HepG2 (cell line): ENCODE data around the gene CRTAC1. TPM values are rescaled to one million over a fixed set of nuclear protein-coding genes. Genes with fewer than 3 reads are reported as not detected.
A peak's percentile ranks its signal among the peaks of the same experiment; 100 is the strongest.

Experiments
- CTCF ChIP-seq: sonication (generic); formaldehyde crosslinking; IDR thresholded peaks from 2 replicates; pipeline ENCODE4 v1.5.0; 2020; ENCODE audit warnings: mild to moderate bottlenecking, missing genetic modification reagents, moderate library complexity
- KDM5B ChIP-seq: sonication (generic); formaldehyde crosslinking; IDR thresholded peaks from 2 replicates; pipeline ENCODE4 v1.4.0; 2020; ENCODE audit warnings: missing genetic modification reagents, mild to moderate bottlenecking, borderline replicate concordance
- KLF15 ChIP-seq: sonication (generic); formaldehyde crosslinking; IDR thresholded peaks from 2 replicates; pipeline ENCODE4 v1.8.1; 2023; ENCODE audit warnings: borderline replicate concordance, mild to moderate bottlenecking, inconsistent platforms, missing genetic modification reagents, mixed read lengths
- MAF1 ChIP-seq: sonication (generic); formaldehyde crosslinking; IDR thresholded peaks from 2 replicates; pipeline ENCODE4 v1.5.0; 2020; ENCODE audit warnings: missing genetic modification reagents, borderline replicate concordance
- MXI1 ChIP-seq: IDR thresholded peaks from 3 replicates; pipeline ENCODE4 v1.6.1; 2012; ENCODE audit warnings: low read depth, low read length, inconsistent platforms, borderline replicate concordance
- PHF8 ChIP-seq: sonication (generic); formaldehyde crosslinking; IDR thresholded peaks from 2 replicates; pipeline ENCODE4 v1.5.0; 2020; ENCODE audit warnings: missing genetic modification reagents
- RAD21 ChIP-seq: fragments of 450-650 bp; formaldehyde crosslinking; IDR thresholded peaks from 2 replicates; pipeline ENCODE4 v1.5.0; 2020; ENCODE audit warnings: mild to moderate bottlenecking
- ZFP62 ChIP-seq: sonication (generic); formaldehyde crosslinking; IDR thresholded peaks from 2 replicates; pipeline ENCODE4 v1.4.0; 2020; ENCODE audit warnings: missing genetic modification reagents
- ZNF496 ChIP-seq: sonication (generic); formaldehyde crosslinking; IDR thresholded peaks from 2 replicates; pipeline ENCODE4 v1.8.1; 2023; ENCODE audit warnings: mild to moderate bottlenecking, moderate library complexity, missing genetic modification reagents; ENCODE audit not compliant: insufficient replicate concordance
- ZSCAN31 ChIP-seq: sonication (generic); formaldehyde crosslinking; IDR thresholded peaks from 2 replicates; pipeline ENCODE4 v1.5.0; 2020; ENCODE audit warnings: low read depth, mild to moderate bottlenecking, missing genetic modification reagents
- polyA plus RNA-seq, 8 experiments: library from polyadenylated mRNA; depleted of rRNA in 3 of 8; stranded (reverse) in 7 of 8; unstranded in 1 of 8; fragments of >200 nt; fragmentation: Illumina TruSeq in 4 of 8; extraction: Trizol in 4 of 8; gene quantifications; 2 replicates each; pipeline versions ENCODE4 v1.2.1 to v1.2.3, GENCODE V29; 2011 to 2016; ENCODE audit warnings: low read depth in 4 of 8, missing spikeins in 1 of 8, mixed read lengths in 1 of 8; ENCODE audit not compliant: insufficient read depth in 1 of 8
- total RNA-seq, 5 experiments: library from RNA; depleted of rRNA; stranded (reverse); fragments of >200 nt; fragmentation: Illumina TruSeq; extraction: Trizol; gene quantifications; 2 replicates each; pipeline ENCODE4 v1.2.3, GENCODE V29; 2016; ENCODE audit warnings: low read depth in 1 of 5
- TF ChIP-seq, protein P1 (sequence below): sonication (generic); formaldehyde crosslinking; conservative IDR thresholded peaks from 2 replicates; pipeline ENCODE4 v1.8.0; 2022; ENCODE audit warnings: low read depth, missing genetic modification reagents
- TF ChIP-seq, protein P2 (sequence below): sonication (generic); formaldehyde crosslinking; conservative IDR thresholded peaks from 2 replicates; pipeline ENCODE4 v1.4.0; 2020; ENCODE audit warnings: missing genetic modification reagents
- TF ChIP-seq, protein P3 (sequence below): sonication (generic); formaldehyde crosslinking; IDR thresholded peaks from 2 replicates; pipeline ENCODE4 v1.8.0; 2022; ENCODE audit warnings: missing genetic modification reagents, mild to moderate bottlenecking, moderate library complexity, borderline replicate concordance

CRTAC1 gene
- total and polyA plus RNA-seq, 2 of the 13 experiments (the other 11 are each of a cell fraction or from before 2014, with no cell fraction given) = not detected

- TF ChIP-seq CTCF (CRISPR knock-in tag) = peak; percentile 74
- TF ChIP-seq, protein P1, sequence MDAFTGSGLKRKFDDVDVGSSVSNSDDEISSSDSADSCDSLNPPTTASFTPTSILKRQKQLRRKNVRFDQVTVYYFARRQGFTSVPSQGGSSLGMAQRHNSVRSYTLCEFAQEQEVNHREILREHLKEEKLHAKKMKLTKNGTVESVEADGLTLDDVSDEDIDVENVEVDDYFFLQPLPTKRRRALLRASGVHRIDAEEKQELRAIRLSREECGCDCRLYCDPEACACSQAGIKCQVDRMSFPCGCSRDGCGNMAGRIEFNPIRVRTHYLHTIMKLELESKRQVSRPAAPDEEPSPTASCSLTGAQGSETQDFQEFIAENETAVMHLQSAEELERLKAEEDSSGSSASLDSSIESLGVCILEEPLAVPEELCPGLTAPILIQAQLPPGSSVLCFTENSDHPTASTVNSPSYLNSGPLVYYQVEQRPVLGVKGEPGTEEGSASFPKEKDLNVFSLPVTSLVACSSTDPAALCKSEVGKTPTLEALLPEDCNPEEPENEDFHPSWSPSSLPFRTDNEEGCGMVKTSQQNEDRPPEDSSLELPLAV (CRISPR knock-in tag) = no peak
- TF ChIP-seq, protein P2, sequence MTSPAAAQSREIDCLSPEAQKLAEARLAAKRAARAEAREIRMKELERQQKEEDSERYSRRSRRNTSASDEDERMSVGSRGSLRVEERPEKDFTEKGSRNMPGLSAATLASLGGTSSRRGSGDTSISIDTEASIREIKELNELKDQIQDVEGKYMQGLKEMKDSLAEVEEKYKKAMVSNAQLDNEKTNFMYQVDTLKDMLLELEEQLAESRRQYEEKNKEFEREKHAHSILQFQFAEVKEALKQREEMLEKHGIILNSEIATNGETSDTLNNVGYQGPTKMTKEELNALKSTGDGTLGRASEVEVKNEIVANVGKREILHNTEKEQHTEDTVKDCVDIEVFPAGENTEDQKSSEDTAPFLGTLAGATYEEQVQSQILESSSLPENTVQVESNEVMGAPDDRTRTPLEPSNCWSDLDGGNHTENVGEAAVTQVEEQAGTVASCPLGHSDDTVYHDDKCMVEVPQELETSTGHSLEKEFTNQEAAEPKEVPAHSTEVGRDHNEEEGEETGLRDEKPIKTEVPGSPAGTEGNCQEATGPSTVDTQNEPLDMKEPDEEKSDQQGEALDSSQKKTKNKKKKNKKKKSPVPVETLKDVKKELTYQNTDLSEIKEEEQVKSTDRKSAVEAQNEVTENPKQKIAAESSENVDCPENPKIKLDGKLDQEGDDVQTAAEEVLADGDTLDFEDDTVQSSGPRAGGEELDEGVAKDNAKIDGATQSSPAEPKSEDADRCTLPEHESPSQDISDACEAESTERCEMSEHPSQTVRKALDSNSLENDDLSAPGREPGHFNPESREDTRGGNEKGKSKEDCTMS (CRISPR knock-in tag) = no peak
- TF ChIP-seq KLF15 = no peak
- no peak for TF ChIP-seq PHF8 (CRISPR knock-in tag)
- TF ChIP-seq, protein P3, sequence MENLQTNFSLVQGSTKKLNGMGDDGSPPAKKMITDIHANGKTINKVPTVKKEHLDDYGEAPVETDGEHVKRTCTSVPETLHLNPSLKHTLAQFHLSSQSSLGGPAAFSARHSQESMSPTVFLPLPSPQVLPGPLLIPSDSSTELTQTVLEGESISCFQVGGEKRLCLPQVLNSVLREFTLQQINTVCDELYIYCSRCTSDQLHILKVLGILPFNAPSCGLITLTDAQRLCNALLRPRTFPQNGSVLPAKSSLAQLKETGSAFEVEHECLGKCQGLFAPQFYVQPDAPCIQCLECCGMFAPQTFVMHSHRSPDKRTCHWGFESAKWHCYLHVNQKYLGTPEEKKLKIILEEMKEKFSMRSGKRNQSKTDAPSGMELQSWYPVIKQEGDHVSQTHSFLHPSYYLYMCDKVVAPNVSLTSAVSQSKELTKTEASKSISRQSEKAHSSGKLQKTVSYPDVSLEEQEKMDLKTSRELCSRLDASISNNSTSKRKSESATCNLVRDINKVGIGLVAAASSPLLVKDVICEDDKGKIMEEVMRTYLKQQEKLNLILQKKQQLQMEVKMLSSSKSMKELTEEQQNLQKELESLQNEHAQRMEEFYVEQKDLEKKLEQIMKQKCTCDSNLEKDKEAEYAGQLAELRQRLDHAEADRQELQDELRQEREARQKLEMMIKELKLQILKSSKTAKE (CRISPR knock-in tag) = no peak
- TF ChIP-seq ZNF496 (CRISPR knock-in tag) = no peak
- no peak for TF ChIP-seq ZSCAN31 (CRISPR knock-in tag)
- no peak for TF ChIP-seq MAF1
- TF ChIP-seq KDM5B (CRISPR knock-in tag) = no peak
- TF ChIP-seq MXI1 = no peak
- TF ChIP-seq ZFP62 (CRISPR knock-in tag) = no peak
- TF ChIP-seq RAD21 = peak; percentile 42; the same call in 1 of the 2 replicates
- TF ChIP-seq, all 625 proteins: peak for 7
Observed at GRCh38 chr10:98041352-98042043, 11.1 kb upstream of the CRTAC1 start (continued).
